HL-60/S4 treated with phorbol 12-myristate 13-acetate at 8.2 ng/mL for 4 days and 3 days (cell line): Measurements from ENCODE around the gene DUSP19.
"Not testable (repeated sequence)": the region's sequence is repeated elsewhere in the genome, so short reads cannot be mapped to it uniquely, and the experiment has no call there.

ENCODE experiments used
- in situ Hi-C: fragments of 300-500 bp; cut with MboI; formaldehyde crosslinking; loops from 2 replicates; pipeline ENCODE4 v1.15.0; 2022; ENCODE audit warnings: low sequenced_read_pairs

DUSP19 gene, protein sequence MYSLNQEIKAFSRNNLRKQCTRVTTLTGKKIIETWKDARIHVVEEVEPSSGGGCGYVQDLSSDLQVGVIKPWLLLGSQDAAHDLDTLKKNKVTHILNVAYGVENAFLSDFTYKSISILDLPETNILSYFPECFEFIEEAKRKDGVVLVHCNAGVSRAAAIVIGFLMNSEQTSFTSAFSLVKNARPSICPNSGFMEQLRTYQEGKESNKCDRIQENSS

DNA sequence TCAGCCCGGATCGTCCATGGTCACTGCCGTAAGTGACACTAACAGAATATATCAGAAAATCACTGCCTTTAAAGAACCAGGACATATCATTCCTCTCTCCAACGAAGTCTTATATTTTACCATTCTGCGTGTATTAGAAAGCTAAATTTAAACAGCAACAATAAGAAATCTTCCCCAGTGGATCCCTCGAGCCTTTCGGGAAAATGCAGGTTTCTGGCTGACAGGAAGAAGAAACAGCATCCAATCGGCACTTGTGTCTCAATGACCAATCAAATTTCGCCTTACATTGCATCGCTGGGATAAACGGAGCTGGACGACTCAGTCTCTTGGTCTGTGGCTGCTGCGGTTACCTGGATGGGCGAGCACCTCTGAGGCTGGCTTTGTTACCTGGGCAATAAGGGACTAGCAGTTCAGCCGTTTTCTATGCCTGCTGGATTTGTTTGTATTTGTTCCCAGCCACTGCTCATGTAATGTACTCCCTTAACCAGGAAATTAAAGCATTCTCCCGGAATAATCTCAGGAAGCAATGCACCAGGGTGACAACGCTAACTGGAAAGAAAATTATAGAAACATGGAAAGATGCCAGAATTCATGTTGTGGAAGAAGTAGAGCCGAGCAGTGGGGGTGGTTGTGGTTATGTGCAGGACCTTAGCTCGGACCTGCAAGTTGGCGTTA, at the start of gene DUSP19:
TSS of gene DUSP19 (plus strand) at position 284 of the 675 bp plus-strand sequence. CDS start at position 471, 187 bp downstream.
- in situ Hi-C loops: no loop called here

DNA sequence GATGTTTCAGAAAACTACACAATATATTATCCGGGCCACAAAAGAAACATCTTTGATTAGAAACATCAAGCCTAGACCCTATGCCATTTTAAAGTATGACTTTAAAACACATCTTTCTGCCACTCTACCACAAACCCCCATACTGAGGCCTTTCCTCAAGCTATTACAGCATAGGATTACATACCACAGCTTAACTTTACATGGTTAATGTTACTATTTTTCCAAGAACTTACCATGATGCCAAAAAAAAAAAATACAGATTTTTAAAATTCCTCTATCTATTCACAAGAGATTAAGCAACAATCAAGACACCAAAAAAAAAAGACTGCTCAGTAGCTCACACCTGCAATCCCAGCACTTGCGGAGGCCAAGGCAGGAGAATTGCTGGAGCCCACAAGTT, 49.3 kb upstream of the DUSP19 start:
- in situ Hi-C loops: no loop called here

DNA sequence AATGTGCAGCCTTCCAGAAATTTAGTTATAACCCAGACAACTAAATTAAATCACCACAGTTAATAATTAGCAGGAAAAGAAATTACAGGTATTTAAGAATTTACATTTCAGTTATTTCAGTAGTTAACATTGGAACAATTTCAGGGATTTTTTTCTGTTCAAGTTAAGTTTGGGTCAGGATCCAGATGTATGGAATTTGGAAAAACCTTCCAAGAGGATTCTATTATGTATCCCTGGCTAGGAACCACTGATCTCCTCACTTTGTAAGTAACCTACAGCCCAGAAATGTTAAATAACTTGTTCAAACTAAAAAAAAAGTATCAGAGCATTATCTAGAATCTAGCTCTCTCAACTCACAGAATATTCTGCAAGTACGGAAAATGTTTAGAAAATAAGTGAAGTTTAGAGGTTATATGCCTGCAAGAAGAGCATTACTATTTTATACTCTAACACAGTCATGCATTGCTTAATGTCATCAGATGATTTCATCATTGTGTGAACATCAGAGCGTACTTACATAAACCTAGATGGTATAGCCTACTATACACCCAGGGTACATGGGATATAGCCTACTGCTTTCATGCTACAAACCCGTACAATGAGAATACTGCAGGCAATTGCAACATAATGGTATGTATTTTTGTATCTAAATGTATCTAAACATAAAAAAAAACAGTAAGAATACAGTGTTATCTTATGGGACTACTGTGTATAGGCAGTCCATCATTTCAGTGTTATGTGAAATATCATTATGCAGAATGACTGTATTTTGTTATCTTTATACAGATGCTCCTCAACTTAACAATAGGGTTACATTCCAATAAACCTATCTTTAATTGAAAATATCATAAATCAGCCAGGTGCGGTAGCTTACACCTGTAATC, 46.4 kb upstream of the DUSP19 start:
- in situ Hi-C loops: no loop called here

DNA sequence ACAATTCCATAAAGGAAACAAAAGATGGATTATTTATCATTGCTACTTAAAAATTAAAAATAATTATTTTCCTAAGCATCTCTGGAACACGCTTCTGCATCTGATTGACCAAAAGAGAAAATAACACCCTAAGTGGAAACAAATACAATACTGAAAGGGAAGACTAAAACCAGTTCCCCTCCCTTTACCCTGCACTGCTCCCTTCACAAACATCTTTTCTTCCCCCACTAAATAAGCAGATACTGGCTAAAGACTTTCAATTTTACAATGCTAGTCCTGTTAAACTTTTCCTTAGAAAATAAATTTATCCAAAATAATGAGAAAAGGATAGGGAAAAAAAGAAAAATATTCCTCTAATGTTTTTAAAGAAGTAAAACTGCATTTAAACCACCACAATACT, 44.6 kb upstream of the DUSP19 start:
- in situ Hi-C loops: no loop called here

DNA sequence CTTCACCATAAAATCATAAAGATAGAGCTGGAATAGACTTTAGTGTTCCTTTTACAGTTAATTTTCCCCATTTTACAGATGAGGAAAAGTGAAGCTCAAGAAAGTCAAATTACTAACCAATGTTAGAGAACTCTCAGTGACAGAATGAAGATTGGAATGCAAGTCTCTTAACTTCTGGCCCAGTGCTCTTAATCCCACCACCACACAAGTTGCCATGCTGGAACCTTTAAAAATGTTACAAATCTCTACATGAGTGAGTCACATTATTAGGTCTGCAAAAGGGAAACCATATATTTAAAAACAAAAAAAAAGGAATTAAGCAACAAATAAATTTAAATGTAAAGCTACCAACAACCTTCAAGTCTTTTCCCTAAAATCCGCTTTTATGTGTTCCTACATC, 43.7 kb upstream of the DUSP19 start:
- in situ Hi-C loops: no loop called here

DNA sequence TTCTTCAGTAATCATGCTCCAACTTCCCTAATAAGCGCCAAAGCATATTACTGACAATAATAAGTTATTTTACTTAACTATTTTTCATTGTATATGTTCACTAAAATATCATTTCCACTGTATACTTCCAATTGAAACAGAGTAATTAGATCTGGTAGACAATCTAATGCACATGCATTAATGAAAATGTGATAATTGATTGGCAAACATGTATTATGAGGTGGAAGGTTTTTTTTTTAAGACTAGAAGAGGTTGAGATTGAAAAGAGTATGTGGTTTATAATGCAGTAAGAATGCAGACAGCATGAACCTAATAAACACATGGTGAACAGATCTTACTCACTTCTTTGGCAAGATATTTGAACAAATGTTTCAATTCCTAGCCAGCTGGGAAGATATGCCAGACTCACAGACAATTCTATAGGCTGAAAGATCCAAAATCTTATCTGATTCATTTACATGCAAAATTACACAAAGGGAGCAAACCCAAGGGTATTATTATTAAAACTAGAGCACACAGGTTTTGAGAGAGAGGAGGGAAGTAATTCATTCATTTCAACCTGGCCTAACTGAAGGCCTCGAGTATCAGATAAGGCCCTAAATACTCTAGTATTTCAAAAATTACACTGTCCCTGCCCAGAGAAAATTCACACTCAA, 43.1 kb upstream of the DUSP19 start:
- in situ Hi-C loops: no loop called here

DNA sequence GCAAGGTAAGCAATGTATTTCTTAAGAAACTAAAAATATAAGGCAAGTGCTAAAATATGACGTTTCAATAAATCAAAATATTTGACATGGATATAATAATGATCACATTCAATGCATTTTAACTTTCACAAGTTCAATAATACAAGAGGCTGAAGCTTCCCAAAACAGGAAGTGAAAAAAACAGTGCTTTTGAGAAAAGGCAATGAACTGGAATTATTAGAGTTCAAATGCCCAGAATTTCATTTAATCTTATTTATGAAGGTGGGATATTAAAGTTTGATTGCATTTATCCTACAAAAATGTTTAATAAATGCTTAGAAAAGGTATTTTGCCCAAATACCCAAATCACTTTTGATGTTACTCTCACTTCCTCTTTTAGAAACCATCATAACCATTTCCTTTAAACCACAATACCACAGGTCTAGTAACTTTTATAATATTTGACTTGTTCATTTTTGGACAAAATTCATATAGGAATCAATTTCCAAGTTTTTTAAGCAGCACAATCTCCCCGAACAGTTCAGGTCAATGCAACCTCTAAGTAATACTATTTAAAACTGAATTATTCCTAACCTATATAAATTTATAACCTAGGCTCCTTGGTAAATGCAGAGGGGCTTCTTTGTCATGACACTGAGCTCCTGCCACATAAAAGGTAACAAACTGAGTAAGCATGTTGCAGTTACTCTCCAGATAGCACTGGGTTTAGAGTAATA, 42.4 kb upstream of the DUSP19 start:
- in situ Hi-C loops: no loop called here

DNA sequence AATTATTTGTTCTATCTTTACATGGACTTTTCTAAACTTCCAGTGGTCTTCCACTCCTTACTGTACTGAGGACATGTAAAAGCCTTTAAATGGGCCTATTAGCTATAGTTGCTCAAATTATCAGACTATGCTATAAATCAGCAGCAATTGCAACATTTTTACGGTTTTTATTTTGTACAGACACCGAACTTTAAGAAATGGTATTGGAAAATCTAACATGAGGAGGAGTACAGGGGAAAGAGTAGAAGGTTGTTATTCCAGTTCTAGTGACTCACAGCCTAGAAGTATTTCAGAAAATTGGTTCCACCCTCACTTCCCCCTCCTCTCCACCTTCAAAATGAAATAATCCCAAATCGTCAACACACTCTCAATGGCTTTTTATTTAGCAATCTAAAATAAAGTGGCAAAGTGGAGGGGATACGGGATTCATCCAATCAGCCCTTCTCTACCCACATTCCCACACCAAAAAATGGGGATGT, 41.4 kb upstream of the DUSP19 start:
- in situ Hi-C loops: no loop called here

DNA sequence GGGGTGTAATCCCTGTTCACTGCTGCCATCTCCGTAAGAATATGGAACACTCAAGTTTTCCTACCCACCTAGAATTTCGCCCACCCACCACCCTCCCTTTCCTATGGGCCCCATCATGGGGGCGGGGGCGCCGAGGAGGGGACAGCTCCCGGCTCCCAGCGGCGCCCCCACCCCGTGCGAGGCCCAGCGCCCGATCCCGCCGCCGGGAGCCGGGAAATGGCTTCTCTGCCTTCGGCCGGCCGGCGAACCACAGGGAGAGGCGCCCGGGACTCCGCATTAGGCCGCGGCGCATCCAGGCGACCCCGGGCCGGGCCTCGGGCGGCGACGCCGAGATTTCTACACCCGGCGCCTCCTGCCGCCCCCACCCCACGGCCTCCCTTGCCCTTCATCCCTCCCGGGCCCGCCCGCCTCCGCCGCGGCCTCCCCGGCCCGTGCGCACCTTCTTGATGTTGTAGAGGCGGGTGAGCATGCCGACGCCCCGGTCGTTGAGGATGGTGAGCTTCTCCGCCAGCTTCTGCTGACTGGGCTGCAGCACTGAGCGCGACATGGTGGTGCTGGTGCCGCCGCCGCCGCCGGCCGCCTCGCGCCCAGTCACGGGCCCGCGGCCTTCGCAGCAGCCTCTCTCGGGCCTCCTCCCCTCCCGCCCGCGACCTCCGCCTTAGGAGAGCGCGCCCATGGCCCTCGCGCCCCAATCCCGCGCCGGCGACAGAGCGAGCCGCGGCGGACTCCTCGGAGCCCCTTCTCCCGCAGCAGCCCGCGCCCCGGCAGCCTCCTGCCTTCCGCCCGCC, 40.8 kb upstream of the DUSP19 start:
- in situ Hi-C loops: no loop called here

DNA sequence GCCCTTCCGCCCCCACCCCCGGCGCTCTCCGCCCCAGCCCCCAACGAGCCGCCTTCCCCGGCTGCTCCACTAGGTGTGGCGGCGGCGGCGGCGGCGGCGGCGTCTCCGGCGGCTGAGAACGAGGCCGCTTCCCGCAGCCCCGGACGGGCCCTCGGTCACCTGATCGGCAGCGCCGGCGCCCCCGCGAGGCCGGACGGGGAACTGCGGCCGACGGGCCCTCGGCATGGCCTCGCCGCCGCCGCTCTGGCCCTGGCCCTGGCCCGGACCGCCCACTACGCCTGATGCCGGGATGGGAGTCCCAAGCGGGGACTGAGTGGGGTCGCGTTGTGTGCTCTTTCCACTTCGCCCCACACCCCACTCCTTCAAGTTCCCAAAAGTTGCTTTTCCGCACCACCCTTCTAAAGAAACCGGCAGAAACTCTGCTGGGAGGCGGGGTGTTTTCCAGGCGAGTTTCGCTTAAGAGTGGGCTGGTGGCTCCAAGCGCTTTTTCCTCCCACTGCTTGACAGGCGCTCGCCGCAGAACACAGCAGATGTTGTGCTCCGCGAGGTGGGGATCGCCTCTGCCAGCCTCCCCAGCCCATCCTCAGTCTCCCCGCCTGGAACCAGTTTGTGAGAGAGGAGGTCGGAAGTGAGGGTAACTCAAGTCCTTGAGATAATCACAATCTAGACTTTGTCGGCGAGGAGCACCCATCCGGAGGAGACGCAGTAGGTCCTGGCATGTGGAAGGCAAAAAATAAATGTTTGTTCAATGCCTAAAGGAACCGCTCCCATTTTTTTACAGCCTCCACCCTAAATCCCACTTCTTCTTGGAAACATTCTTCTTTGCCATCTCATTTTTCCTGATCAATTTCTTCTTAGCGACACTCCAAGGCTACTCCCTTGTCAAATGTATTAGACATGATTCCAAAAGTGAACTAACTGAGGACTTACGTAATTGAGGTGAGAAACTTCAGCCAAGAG, 39.9 kb upstream of the DUSP19 start, which contains the start of gene NCKAP1:
TSS of gene NCKAP1 (minus strand) at position 117 of the 960 bp plus-strand sequence. CDS start 358 bp downstream, outside the sequence.
- in situ Hi-C loops: no loop called here

DNA sequence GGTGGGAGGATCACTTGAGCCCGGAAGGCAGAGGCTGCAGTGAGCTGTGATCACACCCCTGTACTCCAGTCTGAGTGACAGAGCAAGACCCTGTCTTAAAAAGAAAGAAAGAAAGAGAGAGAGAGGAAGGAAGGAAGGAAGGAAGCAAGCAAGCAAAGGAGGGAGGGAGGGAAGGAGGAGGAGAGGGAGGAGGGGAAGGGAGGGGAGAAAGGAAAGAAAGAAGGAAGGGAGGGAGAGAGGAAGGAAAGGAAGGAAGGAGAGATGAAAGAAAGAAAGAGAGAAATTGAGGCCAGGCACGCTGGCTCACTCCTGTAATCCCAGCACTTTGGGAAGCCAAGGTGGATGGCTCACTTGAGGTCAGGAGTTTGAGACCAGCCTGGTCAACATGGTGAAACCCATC, 37.9 kb upstream of the DUSP19 start:
- in situ Hi-C loops: no loop called here

DNA sequence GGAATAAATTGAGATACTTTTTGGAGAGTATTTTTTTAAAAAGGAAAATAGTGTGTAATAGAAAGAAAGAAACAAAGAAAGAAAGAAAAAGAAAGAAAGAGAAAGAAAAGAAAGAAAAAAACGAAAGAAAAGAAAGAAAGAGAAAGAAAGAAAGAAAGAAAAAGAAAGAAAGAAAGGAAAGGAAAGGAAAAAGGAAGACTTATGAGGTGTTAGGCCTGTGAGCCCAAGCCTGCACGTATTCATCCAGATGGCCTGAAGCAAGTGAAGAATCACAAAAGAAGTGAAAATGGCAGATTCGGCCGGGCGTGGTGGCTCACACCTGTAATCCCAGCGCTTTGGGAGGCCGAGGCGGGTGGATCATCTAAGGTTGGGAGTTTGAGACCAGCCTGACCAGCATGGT, 35.0 kb upstream of the DUSP19 start:
- in situ Hi-C loops: not testable (repeated sequence)

DNA sequence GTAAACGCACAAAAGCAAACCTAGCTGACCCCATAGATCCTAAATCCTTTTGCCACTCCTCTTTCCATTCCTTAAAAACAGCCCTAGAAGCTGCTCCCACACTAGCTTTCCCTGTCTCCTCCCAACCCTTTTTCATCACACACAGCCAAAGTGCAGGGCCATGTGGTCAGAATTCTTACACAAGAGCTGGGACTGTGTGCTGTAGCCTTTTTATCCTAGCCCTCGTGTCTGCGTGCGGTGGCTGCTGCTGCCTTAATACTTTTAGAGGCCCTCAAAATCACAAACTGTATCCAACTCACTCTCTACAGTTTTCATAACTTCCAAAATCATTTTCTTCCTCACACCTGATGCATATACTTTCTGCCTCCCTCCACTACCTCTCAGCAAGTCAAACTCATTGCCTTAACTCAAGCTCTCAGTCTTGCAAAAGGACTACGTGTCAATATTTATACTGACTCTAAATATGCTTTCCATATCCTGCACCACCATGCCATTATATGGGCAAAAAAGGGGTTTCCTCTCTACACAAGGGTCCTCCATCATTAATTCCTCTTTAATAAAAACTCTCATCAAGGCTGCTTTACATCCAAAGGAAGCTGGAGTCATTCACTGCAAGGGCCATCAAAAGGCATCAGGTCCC, 30.9 kb upstream of the DUSP19 start:
- in situ Hi-C loops: not testable (repeated sequence)

DNA sequence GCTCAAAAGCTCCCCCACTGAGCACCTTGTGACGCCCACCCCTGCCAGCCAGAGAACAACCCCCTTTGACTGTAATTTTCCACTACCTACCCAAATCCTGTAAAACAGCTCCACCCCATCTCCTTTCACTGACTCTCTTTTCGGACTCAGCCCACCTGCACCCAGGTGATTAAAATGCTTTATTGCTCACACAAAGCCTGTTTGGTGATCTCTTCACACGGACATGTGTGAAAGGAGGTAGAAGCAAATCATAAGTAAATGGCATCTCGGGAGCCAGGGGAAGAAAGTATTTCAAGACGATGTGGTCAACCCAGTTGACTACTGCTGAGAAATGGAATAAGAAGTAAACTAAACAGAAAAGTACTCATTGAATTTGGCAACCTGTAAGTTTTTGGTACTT, 29.1 kb upstream of the DUSP19 start:
- in situ Hi-C loops: no loop called here

DNA sequence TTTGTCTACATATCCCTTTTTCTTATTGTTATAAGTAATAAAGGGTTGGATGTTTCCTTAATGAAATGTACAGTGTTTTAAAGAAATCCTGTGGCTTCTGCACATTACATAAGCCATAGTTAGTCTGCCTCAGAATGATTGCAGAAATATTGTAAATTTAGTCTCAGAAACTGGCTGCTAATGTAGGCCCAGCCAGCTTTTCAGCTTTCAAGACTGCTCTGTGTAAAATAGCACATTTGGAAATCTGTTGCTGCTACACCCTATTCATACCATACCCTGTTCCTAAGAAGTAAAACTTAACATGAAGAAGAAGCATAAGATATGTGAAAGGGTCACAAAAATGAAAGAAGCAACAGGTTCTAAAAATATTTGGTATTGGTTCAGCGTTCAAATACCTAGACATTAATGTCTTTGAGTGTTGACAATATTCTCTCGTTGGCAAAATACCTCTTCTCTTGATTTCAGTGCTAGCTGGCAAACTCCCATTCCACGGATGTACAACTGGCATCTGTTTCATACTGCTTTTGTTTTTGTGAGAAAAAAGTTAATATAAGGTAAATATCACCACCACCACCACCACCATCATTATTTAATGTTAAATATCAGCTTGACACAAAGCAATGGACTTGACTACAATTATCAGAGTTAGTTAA, 21.1 kb upstream of the DUSP19 start:
- in situ Hi-C loops: no loop called here

DNA sequence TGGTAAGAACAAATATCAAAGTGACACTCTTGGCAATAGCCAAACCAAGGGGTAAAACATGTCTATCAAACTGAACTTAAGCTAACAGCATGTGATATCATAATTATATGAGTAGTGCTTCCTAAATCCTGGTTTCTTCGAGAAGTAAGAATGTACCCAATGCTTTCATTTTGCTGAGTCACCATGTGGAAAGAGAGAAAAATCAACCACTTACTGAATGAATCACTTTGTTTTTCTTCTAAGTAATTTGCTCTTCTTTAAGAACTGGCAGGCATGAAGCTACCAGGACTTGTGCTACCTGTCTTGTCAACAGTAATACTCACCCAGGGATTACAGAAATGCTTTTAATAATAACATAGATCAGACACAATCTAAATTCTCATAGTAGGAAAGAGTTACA, 19.0 kb upstream of the DUSP19 start:
- in situ Hi-C loops: no loop called here

DNA sequence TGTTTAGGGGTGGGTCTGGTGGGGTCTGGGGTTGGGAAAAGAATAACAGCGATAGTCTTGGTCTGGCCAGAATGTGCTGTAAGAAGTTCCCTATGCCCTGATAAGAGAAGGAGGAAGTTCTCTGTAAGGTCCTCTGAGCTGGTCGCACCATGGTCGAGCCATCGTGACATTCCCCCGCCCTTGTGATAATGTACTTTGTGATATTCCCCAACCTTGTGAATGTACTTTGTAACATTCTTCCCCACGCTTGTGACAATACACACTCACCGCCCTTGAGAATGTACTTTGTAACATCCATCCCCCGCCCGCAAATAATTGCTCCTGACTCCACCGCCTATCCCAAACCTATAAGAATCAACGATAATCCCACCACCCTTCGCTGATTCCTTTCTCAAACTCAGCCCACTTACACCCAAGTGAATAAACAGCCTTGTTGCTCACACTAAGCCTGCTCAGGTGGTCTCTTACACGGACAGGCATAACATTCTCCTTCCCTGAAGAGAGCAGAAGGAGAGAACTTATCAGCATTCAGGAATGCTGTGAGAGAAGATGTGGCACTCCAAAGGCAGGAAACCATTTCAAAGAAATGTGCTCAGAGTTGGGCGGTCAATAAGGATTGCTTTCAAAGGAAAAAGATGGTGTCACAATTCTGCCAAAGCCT, 17.8 kb upstream of the DUSP19 start:
- in situ Hi-C loops: no loop called here
